GM18909 (cell line): ENCODE data around the gene RIPOR3.
"Not testable (repeated sequence)": the region's sequence is repeated elsewhere in the genome, so short reads cannot be mapped to it uniquely, and the experiment has no call there.

Experiments used
- ATAC-seq: cut with Tn5 transposase; IDR thresholded peaks from one replicate; pipeline ENCODE4 v1.9.1; 2021; ENCODE audit warnings: mild to moderate bottlenecking; ENCODE audit not compliant: unreplicated experiment, poor library complexity

RIPOR3 gene

DNA sequence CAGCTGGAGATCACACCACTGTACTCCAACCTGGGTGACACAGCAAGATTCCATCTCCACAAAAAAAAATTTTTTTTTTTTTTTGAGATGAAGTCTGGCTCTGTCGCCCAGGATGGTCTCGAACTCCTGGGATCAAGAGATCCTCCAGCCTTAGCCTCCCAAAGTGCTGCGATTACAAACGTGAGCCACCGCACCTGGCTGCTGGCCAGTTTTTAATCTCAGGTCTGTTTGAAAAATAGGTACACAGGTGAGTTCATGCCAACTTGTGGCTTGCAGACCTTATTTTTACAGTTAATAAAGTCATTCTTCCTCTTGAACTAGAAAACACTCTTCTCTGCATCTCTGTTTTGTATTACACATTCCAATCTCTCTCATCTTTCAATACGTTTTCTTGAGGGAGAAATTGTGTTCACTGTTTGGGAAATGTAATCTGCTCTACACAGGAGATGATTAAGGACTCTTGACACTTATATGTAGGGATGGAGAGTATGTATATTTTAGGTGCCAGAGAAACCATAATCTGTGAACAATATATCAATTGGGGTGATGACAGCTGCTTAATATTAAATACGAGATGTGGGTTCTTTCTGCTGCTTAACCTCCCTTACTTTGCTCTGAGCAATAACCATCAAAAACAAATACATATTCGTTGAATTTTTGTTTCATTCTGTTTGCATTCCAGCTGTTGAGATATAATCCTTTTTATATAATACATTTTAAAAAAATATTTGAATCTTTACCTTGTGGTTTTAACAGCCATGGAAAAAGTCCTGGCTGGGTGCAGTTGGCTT is 17.7 kb upstream of the RIPOR3 start:
- no peak for ATAC-seq

DNA sequence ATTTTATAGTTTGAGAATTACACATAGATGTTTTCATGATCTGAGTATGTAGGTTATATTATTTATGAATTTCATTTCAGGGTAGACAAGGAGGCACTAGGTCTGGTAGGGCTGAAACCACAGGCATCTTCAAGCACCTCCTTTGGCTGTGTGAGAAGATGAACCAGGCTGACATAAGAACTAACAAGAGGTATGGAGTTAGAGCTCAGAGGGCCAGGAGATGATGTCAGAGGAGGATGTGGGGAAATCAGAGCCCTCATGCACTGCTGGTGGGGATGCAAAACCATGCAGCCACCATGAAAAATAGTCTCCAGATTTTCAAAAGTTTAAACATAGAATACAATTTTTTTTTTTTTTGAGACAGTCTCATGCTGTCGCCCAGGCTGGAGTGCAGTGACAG is 13.6 kb upstream of the RIPOR3 start:
- ATAC-seq = no peak

DNA sequence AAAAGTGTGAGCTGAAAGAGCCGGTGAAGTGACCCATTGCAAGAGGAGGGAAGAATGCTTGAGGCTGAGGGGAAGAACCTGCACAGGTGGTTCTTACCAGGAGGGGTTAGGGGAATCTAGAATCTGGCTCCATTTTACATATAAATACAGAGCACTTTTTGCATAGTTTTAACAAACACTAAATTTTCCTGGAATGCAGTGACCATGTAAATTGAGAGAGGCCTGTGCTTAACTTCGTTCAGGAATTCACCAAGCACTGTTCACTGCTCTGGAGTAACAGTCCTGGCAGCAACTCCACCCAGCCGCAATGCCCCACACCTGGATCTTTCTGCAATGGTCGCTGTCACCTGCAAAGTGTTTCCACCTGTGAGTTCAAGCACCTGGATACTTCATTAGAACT is 13.2 kb upstream of the RIPOR3 start:
- ATAC-seq = no peak

DNA sequence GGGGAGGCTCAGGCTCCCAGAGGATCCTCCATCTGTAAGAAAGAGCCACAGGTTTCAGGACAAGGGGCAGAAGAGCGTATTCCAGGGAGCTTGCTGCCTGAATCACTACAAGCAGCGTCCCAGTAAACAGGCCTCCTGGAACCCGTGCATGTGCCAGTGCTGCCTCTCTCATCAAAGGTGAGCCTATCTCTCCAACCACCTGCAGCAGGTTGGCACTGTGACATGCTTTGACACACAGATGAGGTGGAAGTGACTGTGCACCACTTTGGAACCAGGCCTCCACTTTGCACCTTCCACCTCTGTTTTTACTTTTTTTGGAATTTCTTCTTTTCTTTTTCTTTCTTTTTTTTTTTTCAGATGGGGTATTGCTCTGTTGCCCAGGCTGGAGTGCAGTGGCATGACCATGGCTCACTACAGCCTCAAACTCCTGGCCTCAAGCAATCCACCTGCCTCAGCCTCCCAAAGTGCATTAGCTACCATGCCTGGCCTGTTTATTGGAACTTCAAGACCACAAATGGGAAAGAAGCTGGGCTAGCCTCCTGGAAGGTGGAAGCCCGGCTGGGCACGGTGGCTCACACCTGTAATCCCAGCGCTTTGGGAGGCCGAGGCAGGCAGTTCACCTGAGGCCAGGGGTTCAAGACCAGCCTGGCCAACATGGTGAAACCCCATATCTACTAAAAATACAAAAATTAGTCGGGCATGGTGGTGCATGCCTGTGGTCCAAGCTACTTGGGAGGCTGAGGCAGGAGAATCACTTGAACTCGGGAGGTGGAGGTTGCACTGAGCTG is 12.5 kb upstream of the RIPOR3 start:
- not testable (repeated sequence) for ATAC-seq

DNA sequence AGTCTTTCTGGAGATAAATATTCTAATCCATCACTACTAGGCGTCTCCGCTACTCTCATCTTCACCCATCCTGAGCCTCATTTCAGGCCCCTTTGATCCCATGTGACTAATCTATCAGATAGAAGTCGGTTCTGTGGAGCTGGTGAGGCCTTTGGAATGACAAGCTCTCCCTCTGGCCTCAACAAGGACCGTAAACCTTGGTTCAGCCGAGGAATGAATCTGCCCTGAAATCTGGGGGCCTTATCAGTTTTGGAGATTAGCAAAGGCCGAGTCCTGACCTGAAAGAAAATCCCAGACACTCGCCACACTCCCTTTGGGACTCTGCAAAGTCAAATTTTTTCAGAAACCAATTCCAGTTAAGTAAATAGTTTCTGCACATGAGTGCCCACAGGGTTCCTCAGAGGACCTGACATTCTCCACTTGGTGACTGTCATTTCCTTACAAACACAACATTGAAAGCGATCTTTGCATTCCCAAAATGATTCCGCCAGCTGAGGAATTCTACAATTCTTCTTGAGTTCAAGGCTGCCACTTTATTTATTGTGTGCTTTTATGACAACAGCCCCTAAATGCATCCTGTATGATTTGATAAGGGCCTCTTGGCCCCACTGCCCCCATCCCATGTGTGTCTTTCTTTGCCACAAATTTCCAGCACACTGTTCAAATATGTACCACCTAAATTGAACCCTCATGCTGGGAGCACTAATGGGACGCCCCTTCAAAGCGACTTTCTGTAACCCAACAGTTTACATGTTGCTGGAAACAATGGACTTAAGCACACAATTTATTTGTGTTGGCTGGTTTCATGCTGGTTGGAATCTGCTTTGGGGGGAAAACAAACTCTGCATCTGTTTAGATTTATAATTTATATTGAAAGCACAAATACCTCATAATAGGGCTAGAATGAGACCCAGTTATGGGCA is 10.0 kb upstream of the RIPOR3 start:
- ATAC-seq = no peak

DNA sequence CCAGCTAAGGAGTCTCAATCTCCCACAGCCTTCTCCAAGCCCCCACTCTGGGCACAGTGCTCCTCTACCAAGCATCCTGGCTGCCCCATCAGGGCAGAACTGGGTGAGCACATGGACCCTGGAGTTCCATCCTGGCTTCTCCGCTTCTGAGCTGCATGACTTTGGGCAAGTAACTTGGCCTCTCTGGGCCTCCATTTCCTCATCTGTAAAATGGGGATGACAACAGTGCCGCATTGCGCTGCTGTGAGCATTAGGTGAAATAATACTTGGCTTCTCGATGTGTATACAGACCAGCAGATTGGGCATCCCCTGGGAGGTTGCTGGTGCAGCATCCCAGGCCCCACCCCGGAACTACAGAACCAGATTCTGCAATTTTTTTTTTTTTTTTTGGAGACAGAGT is 8.3 kb upstream of the RIPOR3 start:
- ATAC-seq = no peak

DNA sequence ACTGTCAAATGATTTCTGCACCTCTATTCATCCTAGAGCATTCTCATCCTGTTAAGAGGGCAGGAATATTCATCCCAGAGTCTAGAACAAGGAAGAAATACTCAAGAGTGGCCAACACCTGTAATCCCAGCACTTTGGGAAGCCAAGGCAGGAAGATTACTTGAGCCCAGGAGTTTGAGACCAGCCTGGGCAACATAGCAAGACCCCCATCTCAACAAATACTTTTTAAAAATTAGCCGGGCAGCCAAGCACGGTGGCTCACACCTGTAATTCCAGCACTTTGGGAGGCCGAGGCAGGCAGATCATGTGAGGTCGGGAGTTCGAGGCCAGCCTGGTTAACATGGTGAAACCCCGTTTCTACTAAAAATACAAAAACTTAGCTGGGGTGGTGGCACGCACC is 6.9 kb upstream of the RIPOR3 start:
- not testable (repeated sequence) for ATAC-seq

DNA sequence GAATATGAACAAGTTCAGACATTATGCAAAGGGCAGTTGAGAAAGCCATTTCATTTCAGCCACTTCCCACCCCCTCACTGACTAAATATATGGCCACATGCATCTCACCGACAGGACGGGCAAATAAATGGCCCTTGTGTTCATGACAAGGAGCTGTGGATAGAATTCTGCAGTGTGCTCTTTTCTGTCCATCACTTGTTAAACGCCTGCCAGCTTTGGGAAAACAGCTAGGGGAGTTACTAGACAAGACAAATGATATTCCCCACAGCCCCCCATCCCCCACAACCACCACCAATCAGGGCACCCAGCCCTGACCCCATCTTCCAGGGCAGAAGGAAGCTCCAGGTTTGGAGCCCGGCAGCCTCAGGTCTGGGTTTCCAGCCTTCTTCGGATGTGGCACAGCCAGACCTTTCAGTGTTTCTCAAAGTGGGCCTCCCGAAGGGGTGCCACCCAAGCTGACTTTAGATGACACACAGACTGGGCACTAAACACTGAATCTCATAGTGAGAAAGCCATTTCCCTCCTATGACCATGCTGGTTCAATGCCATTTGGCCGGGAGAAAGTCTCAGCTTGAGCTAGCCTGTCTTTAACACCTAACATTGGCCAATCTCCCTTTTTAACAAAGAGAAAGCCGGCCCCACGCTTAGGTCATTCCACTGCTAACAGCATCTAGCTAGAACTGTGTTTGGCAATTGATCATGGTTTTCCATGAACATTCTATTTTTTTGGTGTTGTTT is 4.0 kb upstream of the RIPOR3 start:
- ATAC-seq = no peak

DNA sequence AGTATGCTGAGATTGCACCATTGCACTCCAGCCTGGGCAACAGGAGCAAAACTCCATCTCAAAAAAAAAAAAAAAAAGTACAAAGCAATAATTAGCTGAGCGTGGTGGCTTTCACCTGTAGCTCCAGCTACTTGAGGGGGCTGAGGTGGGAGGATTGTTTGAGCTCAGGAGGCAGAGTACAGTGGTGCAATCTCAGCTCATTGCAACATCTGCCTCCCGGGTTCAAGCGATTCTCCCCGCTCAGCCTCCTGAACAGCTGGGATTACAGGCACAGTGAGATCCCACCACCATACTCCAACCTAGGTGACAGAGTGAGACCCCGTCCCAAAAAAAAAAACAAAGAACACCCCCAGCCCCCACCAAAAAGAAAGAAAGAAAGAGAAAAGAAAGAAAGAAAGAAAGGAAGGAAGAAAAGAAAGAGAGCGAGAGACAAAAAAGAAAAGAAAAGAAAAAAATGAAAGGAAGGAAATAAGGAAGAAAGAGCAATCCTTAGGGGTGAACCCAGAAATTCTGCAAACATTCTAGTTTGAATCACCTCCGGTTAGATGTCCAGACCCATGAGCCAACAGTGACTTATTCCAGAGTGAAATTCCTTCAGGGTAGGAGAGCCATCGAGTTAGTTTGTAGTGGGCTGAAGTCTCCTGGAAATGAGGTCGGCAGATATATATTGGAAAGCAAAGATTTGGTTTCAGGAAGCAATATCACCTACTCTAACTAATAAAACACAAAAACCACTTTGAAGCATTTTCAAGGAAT is 3.2 kb upstream of the RIPOR3 start:
- no peak for ATAC-seq

DNA sequence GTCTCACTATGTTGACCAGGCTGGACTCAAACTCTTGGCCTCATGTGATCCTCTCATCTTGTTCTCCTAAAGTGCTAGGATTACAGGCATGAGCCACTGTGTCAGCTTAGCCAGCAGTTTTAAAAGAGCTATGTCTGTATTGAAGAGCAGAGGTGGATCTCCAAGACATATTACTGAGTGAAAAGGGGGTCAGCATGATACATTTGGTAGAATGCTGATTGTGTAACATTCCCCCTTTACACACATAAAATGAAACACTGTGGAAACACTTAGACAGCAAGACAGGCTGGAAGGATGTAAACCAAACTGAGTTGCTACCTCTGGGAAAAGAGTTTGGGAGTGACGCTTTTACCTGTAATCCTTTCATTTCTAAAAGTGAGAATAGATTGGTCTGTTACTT is 1.7 kb upstream of the RIPOR3 start:
- ATAC-seq = no peak

DNA sequence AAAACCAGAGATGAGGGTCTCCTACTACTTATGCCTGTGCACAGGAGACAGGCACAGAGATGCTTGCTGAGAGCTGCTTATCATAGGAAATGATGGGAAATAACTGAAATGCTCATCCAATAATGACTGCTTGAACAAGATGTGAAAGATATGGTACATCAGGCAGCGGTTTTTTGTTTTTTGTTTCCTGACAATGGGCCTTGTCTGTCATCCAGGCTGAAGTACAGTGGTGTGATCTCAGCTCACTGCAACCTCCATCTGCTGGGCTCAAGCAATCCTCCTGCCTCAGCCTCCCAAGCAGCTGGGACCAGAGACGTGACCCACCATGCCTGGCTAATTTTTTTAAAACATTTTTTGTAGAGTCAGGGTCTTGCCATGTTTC is 1.2 kb upstream of the RIPOR3 start:
- no peak for ATAC-seq

DNA sequence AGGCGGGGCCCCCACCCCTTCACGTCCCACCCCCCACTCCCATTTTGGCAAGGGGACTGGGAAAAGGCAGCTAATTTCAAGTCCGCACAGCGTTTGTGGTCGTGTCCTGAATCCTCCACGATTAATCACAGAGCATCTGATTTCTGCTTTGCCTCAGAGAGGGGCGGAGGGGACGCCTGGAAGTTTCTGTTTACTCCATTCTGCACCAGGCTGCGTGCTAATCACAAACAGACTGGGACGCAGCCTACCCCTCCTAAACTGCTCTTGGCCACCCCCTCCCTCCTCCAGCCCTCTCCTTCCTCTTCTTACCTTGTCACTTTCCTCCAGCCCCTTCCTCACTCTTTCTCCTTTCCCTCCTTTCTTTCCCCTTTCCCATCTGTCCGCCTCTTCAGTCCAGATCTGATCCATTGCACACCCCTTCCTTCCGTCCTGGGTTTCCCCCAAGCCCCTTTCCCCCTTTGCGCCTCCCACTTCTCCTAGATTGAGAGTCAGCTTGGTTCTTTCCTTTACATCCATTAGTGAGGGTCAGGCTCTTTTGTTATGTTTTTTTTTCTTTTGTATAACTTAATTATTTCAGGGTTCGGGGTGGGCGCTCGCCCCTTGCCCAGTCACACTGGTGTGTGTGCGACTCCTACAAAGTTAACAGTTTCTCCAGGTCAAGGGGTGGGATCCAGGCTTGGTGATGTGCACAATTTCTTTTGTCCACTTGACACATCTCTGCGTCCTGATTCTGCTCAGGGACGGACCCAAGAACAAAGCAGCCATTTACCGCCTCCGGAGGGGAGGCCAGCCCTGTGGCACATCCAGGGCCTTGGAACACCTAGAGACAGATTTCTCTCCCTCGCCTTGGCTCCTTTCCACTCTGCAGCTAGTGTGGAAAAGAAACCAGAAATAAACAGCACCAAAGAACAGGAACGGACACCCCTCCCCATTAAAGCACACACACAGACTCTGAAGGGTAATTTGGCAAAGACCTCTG is 520 bp upstream of the RIPOR3 start:
- no peak for ATAC-seq

DNA sequence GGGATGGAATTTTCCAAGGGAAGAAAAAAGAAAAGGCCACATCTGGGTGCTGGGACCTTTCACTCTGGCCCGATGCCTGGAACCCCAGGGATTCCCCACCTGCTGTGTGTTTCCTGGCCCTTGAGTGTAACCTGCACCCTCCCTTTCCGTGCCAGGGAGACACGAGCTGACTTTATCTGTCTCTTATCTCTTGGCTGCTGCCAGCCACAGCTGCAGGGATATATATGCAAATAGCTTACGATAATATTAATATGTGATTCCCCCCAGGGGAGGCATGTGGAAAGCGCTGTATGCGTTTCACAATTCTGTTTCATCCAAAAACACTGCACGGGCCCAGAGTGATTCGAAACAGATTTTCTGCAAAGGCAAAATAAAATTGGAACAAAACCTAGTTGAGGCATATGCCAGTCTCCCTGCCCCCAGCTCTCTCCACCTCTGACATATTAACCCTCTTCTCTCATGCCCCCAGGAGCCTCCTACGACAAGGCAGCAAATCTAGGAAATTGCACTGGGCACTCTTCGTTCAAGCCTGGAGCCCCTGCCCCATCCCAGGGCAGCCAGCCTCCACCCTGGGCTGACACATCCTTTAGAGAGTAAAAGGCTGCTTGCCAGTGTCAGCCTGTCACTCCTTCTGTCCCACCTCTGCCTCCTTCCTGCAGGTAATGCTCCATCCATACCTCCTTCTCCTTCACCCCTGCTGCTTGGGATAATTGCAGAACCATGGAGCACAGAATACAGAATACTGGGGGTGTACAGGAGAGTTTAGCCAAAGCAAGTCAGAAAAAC is 1.3 kb downstream of the RIPOR3 start:
- ATAC-seq = no peak

DNA sequence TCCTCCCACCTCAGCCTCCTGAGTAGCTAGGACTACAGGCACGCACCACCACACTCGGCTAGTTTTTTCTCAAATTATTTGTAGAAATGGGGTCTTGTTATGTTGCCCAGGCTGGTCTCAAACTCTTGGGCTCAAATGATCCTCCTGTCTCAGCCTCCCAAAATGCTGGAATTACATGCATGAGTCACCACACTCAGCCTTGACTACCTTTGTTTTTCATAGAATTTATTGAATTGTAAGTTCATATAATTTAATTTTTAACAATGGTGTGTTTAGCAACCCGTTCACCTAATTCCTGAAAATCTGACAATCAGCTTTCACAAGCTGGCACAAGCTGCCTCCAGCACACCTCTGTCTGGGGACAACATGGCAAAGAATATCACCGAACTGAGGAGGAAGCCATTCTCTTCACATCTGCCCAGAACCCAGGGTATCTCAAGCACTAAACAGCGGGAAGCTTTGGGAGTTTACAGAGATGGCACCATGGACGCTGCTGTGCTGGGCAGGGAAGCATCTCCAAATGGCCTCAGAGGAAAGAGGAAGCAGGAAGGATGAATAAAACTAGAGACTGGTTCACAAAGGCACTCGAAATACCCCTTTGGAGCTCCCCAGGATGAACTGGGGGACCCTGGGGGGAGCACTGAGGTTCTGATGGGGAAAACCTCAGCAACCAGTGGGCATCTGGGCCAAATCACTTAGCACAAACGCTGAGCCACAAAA is 2.9 kb downstream of the RIPOR3 start:
- no peak for ATAC-seq

DNA sequence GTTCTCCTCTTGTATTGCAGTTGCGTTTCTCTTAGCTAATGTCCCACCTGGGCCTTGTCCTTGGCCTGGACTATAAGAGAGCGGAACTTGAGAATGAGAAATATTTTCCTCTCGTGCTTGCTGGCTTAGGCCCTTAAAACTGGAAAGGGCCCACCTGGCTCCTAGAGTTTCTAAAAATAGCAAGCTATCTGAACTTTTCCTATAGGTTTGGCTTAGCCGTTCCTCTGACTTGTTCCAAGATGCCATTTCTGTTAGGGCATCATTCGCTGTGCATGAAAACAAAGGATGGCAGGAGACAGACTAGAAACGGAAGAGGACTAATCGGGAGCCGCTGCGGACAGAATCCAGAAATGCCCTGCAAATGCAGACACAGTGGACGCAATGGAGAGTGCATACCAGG is 4.5 kb downstream of the RIPOR3 start:
- no peak for ATAC-seq

DNA sequence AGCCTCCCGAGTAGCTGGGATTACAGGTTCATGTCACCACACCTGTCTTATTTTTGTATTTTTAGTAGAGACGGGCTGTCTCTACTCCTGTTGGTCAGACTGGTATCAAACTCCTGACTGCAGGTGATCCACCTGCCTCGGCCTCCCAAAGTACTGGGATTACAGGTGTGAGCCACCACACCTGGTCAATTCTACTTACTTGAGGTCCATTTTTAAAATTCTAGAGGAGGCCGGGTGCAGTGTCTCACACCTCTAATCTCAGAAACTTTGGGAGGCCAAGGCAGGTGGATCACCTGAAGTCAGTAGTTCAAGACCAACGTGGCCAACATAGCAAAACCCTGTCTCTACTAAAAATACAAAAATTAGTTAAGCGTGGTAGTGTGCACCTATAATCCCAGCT is 7.8 kb downstream of the RIPOR3 start:
- ATAC-seq = no peak

DNA sequence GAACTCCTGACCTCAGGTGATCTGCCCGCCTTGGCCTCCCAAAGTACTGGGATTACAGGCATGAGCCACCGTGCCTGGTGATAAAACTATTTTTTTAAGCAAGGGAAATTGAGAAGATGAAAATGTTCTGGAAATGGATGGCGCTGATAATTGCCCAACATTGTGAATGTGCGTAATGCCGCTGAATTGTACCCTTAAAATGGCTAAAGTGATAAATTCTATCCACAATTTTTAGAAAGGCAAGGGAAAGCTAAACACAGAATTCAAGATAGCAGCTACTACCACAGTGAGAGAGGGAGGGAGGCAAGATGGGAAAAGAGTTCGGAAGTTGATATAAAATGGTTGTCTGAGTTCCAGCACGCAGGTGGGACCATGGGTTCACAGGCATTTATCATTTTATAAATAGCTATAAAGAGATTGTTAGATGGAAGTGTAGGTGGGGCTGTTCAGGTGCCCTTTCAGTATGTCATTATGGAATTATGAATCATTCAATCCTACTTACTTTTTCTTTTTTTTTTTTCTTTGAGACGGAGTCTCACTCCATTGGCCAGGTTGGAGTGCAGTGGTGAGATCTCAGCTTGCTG is 8.3 kb downstream of the RIPOR3 start:
- no peak for ATAC-seq
